HG03432 (cell line): Measurements from ENCODE around the gene PTN.

Experiments
- ATAC-seq: cut with Tn5 transposase; IDR thresholded peaks from one replicate; pipeline ENCODE4 v1.9.1; 2021; ENCODE audit warnings: mild to moderate bottlenecking, moderate library complexity; ENCODE audit not compliant: unreplicated experiment

Gene PTN

DNA sequence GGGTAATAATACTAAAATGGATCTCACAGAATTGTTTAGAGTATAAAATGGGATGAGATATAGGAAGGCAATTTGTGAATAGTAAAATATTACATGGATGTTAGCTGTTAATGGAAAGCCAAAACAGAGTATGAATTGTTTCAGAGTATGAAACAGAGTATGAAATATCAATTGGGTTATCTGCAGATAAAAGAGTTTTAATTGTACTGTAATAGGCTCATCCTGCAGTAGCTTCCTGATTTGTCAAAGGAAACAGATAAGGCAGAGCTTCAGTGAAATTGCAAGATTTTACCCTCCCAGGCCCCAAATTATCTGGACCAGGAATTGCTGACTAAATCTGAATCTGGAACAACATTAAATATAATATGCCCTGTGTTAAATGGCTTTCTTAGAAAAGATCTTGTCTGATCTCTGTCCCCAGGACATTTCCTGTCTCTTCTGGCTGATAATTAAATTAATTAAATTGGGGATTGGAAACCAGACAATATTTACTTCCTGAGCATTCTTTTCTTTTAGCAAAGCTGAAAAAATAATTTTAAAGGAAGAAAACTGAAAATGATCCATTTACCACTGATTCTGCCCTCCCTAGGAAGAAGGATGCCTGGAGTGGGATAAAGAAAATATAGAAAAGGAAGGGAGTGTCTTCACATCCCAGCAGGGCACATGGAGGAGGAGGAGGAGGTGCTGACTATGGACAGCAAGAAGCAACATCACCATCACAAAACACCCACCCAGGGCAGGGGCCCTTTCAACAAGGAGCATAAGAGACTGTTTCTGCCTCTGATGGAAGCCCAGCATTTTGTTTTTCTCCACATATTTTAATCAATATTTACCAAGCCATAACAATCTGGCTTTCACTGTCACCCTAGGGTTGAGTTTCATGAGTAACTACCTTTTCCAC, 18.5 kb downstream of the PTN start:
- no peak for ATAC-seq

DNA sequence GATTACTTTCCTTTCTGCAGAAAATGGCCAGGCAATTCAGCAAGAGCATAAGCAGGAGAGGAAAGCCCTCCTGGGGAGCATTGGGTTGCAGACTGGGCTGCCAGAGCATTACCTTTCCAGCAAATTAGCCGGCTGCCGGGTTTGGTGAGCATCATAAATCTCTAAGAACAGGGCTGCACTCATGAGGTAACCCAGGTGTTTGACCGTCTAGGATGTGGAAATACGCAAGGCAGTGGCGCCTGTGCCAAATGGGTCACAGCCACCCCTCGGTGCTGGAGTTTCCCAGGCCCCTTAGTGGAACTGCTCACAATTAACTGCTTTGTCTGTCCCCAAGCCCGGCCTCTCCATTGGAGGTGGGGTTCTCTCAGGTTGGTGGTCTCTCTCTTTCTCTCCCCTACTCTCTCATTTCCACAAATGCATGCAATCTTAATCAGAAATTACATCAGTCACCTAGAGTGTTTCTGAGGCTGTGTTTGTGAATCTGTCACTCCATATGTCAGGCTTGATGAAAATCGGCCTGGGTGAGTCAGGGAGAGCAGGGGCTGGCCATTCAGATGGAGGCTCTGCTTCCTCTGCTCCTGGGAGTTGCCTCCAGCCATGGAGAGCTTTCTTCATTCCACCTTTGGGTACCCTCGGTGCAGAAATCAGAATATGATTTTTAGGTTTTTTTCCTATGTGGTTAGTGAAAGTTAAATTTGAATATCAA, 26.7 kb downstream of the PTN start:
- ATAC-seq, result no peak

DNA sequence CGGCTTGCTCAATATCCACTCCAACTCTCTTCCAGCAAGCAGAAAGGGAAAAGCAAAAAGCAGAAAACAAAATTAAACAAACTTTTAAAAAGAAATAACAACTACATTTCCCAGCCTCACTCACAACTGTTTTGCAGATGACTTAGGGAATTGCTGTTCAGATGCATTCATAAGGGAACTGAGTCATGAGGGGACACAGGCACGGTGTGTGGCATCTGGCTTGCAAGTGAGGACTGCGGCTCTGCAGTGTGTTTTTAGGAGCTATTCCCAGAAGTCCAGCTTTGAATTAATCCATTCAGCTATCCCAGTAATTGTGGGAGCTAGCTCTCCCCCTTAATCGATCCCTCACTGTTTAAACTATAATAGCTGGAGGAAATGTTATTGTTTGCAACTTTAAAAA, 30.3 kb downstream of the PTN start:
- no peak for ATAC-seq

DNA sequence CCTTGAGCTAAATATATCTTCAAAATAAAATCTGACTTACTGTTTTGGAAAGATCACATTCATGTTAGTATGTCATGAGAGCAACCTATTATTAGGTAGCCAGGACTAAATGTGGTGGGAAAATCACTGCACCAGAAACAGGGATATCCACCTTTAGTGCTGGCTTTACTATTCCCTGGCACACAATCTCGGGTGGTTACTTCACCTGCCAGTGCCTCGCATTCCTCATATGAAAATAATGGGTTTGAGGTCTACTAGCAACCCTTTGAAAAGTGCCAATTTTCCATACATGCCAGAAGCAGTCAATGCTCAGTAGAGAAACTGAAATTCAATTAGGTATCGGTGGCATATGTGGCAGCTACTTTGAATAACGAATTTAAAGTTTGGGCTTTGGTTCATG, 36.8 kb downstream of the PTN start:
- ATAC-seq, result no peak

- ATAC-seq, result no peak
Observed at GRCh38 chr7:137305901-137306621, 37.5 kb downstream of the PTN start.

GRCh38 chr7:137304624-137305235, 38.8 kb downstream of the PTN start:
- ATAC-seq, result no peak

DNA sequence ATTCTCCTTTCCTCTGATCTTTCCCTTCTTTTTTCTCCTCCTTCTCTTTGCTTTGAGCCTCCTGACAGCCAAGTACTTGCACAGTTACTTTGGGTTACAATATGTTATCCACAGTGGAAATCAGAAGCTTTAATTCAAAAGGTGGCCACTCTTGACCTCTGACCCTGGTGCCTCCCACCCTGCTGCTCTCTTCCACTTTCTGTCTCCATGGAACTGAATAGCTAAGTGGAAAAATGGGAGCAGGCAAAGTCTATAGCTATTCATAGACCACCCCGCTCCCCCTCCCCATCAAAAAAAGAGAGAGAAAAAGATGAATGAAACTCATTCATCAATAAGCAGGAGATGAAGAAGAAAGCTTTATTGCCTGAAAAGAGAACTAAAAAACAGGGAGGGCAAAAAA, 39.4 kb downstream of the PTN start:
- ATAC-seq, result no peak

DNA sequence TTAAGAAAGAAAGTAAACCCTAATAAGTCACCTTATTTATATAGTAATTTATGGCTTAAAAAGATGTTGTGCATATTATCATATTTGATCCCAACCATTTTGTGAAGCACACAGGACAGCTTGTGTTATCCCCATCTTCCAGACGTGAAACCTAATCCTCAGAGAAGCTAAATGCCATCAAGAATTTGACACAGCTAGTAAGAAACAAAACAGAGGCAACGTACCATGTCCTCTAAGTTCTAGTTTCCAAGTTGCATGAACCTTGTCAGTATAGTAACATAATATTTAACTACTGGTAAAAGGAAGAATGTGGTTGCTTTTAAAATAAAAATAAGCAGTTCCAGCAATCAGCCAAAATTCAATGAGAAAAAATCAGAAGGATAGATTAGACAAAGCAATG, 41.5 kb downstream of the PTN start:
- ATAC-seq, result no peak

DNA sequence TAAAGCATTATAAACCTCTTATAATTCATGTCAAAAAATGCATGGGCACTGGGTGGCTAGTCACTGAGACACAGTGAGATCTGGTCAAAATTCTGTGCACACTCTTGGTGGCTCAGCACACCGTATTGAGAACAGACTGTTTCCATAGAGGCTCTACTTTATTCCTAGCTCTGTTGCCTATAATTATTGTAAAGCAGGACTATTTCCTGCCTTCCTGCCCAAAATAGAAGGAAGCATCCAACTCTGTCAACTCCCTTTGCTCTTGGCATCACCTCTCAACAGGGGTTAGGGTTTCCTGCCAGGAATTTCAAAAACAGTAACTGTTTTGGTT, 45.1 kb downstream of the PTN start:
- ATAC-seq, result no peak

- no peak for ATAC-seq
Observed at GRCh38 chr7:137297551-137298463, 45.7 kb downstream of the PTN start.

DNA sequence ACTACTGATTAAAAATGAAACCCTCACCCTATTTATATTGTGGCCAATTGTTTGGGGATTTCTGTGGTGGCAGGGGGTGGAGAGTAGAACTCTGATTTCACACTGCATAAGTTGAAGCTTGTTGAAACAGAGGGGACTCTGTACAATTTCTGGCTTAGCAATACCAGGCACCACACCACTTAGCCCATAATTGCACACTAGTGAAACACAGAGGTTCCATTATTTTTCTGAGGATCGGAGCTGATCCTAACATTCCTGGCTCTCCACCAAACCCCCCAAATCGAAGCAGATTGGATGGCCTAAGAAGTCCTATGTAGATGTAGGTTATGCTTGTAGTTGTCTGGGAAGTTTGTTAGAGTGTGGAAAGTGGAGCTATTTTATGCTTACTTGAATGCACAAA, 47.0 kb downstream of the PTN start:
- ATAC-seq, result no peak

GRCh38 chr7:137295739-137296324, 47.7 kb downstream of the PTN start:
- no peak for ATAC-seq

DNA sequence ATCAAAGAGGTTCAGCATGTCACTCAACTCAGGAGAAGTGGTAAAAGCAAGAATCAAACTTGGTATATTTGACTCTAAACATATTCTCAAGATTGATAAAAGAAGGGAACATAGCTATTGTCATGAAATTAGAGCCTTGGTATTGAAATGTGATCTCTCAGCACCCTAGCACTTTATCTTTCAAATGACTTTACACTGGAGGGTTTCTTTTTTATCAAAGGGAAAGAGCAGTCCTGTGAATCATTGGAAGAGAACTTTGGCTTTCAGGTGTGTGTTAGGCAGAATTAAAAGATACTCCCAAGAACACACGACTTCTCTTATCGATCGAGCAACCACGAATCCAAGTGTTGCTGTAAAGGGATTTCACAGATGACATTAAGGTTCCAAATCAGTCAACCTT, 54.4 kb downstream of the PTN start:
- ATAC-seq, result no peak

GRCh38 chr7:137287651-137288258, 55.8 kb downstream of the PTN start:
- ATAC-seq, result no peak

- ATAC-seq, result no peak
Observed at GRCh38 chr7:137283153-137283552, 60.4 kb downstream of the PTN start.

- no peak for ATAC-seq
Observed at GRCh38 chr7:137282043-137282442, 61.5 kb downstream of the PTN start.

DNA sequence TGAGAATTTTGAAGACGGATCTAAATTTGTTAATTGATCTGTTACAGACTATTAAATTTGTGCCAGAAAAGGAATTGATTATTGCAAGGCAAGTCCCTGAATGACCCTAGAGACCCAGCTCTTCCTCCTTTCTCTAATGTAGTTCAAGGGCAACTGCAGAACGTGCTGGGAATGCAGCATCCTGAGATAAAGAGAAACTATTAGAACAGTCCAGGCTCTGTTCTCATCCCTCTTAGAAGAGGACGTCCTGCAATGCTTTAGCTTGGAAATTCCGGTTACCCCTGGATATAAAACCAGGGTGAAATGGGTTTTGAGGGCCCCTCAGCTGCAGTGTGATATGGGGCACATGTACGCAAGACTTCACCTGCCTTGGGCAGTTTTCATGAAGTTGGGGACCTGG, 67.3 kb downstream of the PTN start:
- ATAC-seq, result no peak

DNA sequence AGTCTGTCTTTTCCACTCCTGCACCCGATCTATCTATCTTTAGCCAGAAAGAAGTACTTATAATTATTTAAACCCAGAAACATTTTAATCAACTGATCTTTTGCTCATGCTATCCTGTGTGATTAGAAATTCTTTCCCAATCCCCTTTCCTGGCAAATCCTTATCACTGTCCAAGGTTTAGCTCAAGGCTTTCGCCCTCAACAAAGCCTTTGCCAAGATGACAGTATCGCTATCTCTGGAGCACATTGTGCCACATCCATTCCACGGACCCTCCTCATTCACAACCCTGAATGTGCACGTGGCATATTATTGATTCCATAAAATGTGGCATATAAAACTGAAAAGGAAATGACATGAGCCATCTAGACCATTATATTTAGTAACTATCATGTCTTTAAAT, 71.3 kb downstream of the PTN start:
- no peak for ATAC-seq

DNA sequence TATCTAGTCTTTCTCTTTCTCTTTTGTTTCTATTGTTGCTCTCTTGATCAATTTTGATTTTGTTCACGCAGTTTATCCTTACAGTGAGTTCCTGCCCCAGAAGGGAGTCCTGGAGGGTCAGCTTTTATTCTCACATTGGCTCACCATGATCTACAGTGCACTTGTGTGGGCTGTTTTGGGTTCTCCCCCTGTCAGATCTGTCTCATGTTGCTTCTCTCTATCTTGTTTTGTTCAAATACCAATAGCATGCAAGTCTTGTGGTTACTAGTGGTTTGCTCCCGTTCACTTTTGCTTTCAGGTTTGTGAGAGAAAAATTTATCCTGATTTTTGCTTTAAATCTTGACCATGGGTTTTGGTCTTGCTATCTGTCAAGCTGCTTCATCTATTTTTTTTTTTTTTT, 74.3 kb downstream of the PTN start:
- no peak for ATAC-seq
